H9 (cell line): ENCODE measurements around the gene ETNPPL. TPM values are rescaled to one million over a fixed set of nuclear protein-coding genes. Genes with fewer than 3 reads are reported as not detected.

Experiments
- DNase-seq: peaks from one replicate; pipeline ENCODE4 v3.0.0-alpha.2; 2017
- H2AFZ ChIP-seq: one replicate; pipeline ENCODE4 v1.6.1; 2013; ENCODE audit warnings: mild to moderate bottlenecking, low read length, control low read depth, moderate library complexity
- H2AK5ac ChIP-seq: 2 replicates; pipeline ENCODE4 v1.6.1; 2013; ENCODE audit warnings: low read length, control low read depth, mixed read lengths; ENCODE audit not compliant: insufficient read length
- H2BK120ac ChIP-seq: one replicate; pipeline ENCODE4 v1.6.1; 2013; ENCODE audit warnings: low read depth, mild to moderate bottlenecking, low read length, control low read depth, inconsistent platforms; ENCODE audit not compliant: poor library complexity, severe bottlenecking
- H2BK12ac ChIP-seq: 2 replicates; pipeline ENCODE4 v1.6.1; 2013; ENCODE audit warnings: low read length, control low read depth, mixed read lengths, low read depth; ENCODE audit not compliant: insufficient read length
- H2BK15ac ChIP-seq: 2 replicates; pipeline ENCODE4 v1.6.1; 2013; ENCODE audit warnings: low read depth, low read length, control low read depth
- H2BK20ac ChIP-seq: one replicate; pipeline ENCODE4 v1.6.1; 2013; ENCODE audit warnings: low read depth, mild to moderate bottlenecking, low read length, control low read depth, inconsistent platforms; ENCODE audit not compliant: poor library complexity, severe bottlenecking
- H2BK5ac ChIP-seq: 2 replicates; pipeline ENCODE4 v1.6.1; 2013; ENCODE audit warnings: low read length, control low read depth, mixed read lengths; ENCODE audit not compliant: insufficient read length
- H3K14ac ChIP-seq: 2 replicates; pipeline ENCODE4 v1.6.1; 2013; ENCODE audit warnings: low read length, control low read depth; ENCODE audit not compliant: insufficient read depth
- H3K18ac ChIP-seq: 2 replicates; pipeline ENCODE4 v1.6.1; 2013; ENCODE audit warnings: low read depth, mild to moderate bottlenecking, mixed read lengths, low read length, control low read depth; ENCODE audit not compliant: insufficient read length
- H3K23ac ChIP-seq: 2 replicates; pipeline ENCODE4 v1.6.1; 2013; ENCODE audit warnings: low read length, control low read depth, mixed read lengths, low read depth; ENCODE audit not compliant: insufficient read length
- H3K23me2 ChIP-seq: 2 replicates; pipeline ENCODE4 v1.6.1; 2013; ENCODE audit warnings: low read depth, mild to moderate bottlenecking, mixed read lengths, low read length, control low read depth; ENCODE audit not compliant: insufficient read length, poor library complexity, severe bottlenecking
- H3K27ac ChIP-seq: 2 replicates; pipeline ENCODE4 v1.5.1; 2013; ENCODE audit warnings: low read length, control low read depth, mixed read lengths, low read depth; ENCODE audit not compliant: insufficient read length
- H3K27me3 ChIP-seq: 2 replicates; pipeline ENCODE4 v1.6.1; 2013; ENCODE audit warnings: low read length, control low read depth, inconsistent platforms; ENCODE audit not compliant: insufficient read depth
- H3K4ac ChIP-seq: 2 replicates; pipeline ENCODE4 v1.6.1; 2013; ENCODE audit warnings: low read depth, mild to moderate bottlenecking, control low read depth, inconsistent platforms, low read length, moderate library complexity
- H3K4me1 ChIP-seq: 2 replicates; pipeline ENCODE4 v1.6.1; 2013; ENCODE audit warnings: low read length, control low read depth, inconsistent platforms; ENCODE audit not compliant: insufficient read depth
- H3K4me2 ChIP-seq: 2 replicates; pipeline ENCODE4 v1.6.1; 2013; ENCODE audit warnings: low read length, control low read depth, mixed read lengths; ENCODE audit not compliant: insufficient read length, insufficient read depth
- H3K56ac ChIP-seq: 2 replicates; pipeline ENCODE4 v1.6.1; 2013; ENCODE audit warnings: low read depth, mild to moderate bottlenecking, mixed read lengths, low read length, control low read depth; ENCODE audit not compliant: insufficient read length
- H3K79me1 ChIP-seq: 2 replicates; pipeline ENCODE4 v1.6.1; 2013; ENCODE audit warnings: low read depth, mild to moderate bottlenecking, moderate library complexity, low read length, control low read depth, inconsistent platforms; ENCODE audit not compliant: insufficient read depth, poor library complexity, severe bottlenecking
- H3K79me2 ChIP-seq: 2 replicates; pipeline ENCODE4 v1.6.1; 2013; ENCODE audit warnings: low read length, control low read depth, inconsistent platforms; ENCODE audit not compliant: insufficient read depth
- H3K9ac ChIP-seq: 2 replicates; pipeline ENCODE4 v1.6.1; 2013; ENCODE audit warnings: low read length, control low read depth, mixed read lengths; ENCODE audit not compliant: insufficient read length; ENCODE audit errors: extremely low read depth
- H3K9me3 ChIP-seq: one replicate; pipeline ENCODE4 v1.6.1; 2013; ENCODE audit warnings: low read depth, low read length, inconsistent platforms; ENCODE audit not compliant: control insufficient read depth
- H3T11ph ChIP-seq: one replicate; pipeline ENCODE4 v1.6.1; 2013; ENCODE audit warnings: mild to moderate bottlenecking, low read length, control low read depth, inconsistent platforms
- H4K20me1 ChIP-seq: one replicate; pipeline ENCODE4 v1.6.1; 2013; ENCODE audit not compliant: control insufficient read depth, insufficient read length, insufficient read depth
- H4K5ac ChIP-seq: 2 replicates; pipeline ENCODE4 v1.6.1; 2013; ENCODE audit warnings: low read depth, mild to moderate bottlenecking, mixed read lengths, low read length, control low read depth; ENCODE audit not compliant: insufficient read length
- H4K8ac ChIP-seq: replicated peaks from 2 replicates; pipeline ENCODE4 v1.6.1; 2013; ENCODE audit warnings: low read length, control low read depth, mixed read lengths, low read depth; ENCODE audit not compliant: insufficient read length
- H4K91ac ChIP-seq: 2 replicates; pipeline ENCODE4 v1.6.1; 2013; ENCODE audit warnings: low read depth, mild to moderate bottlenecking, moderate library complexity, mixed read lengths, low read length, control low read depth; ENCODE audit not compliant: insufficient read length
- H3K27ac Mint-ChIP-seq, 3 experiments: 2 replicates in 2 of 3; 3 replicates in 1 of 3; pipeline ENCODE4 v1.8.0; 2020 to 2021; ENCODE audit warnings: mixed read lengths in 3 of 3, mild to moderate bottlenecking in 1 of 3, moderate library complexity in 1 of 3
- H3K27me3 Mint-ChIP-seq: 2 replicates; pipeline ENCODE4 v1.8.0; 2021; ENCODE audit warnings: low read depth, mild to moderate bottlenecking, moderate library complexity, mixed read lengths
- H3K36me3 Mint-ChIP-seq, 3 experiments: 2 replicates in 2 of 3; 3 replicates in 1 of 3; pipeline ENCODE4 v1.8.0; 2020 to 2021; ENCODE audit warnings: low read depth in 3 of 3, mixed read lengths in 3 of 3; ENCODE audit not compliant: insufficient read depth in 1 of 3
- H3K4me1 Mint-ChIP-seq, 2 experiments: 2 replicates each; pipeline ENCODE4 v1.8.0; 2020; ENCODE audit warnings: mixed read lengths in 2 of 2
- H3K4me3 Mint-ChIP-seq, 2 experiments: 2 replicates in 1 of 2; 3 replicates in 1 of 2; pipeline ENCODE4 v1.8.0; 2020 to 2021; ENCODE audit warnings: mild to moderate bottlenecking in 2 of 2, mixed read lengths in 2 of 2, moderate library complexity in 1 of 2
- H3K9me3 Mint-ChIP-seq, 2 experiments: 2 replicates in 1 of 2; 3 replicates in 1 of 2; pipeline ENCODE4 v1.8.0; 2020; ENCODE audit warnings: mild to moderate bottlenecking in 2 of 2, mixed read lengths in 2 of 2, moderate library complexity in 1 of 2
- WGBS: extraction: QIAGEN DNeasy Blood & Tissue Kit; methylation state at CpG from one replicate; pipeline ENCODE4 v1.1.7; 2013; ENCODE audit warnings: missing lambda C conversion rate, low lambda C conversion rate, mixed read lengths; ENCODE audit not compliant: insufficient read length; ENCODE audit errors: extremely low coverage; 5-methylcytosine and 5-hydroxymethylcytosine counted together
- total RNA-seq: library from RNA; stranded (reverse); gene quantifications from 2 replicates; pipeline ENCODE4 v1.2.1, GENCODE V29; 2021
- TF ChIP-seq, protein P1 (sequence below): fragments of 200-600 bp; sonication (generic); conservative IDR thresholded peaks from 3 replicates; pipeline ENCODE4 v1.8.0; 2021; ENCODE audit warnings: antibody characterized with exemption, mild to moderate bottlenecking

Gene ETNPPL
- total RNA-seq, 1 experiment from 2014 or later = 1.3 TPM

GRCh38 chr4:108794136-108794535 is 31.3 kb upstream of the ETNPPL start:
- DNase-seq = no peak
- no peak overlapping the region for H3K23ac ChIP-seq
- TF ChIP-seq, protein P1, sequence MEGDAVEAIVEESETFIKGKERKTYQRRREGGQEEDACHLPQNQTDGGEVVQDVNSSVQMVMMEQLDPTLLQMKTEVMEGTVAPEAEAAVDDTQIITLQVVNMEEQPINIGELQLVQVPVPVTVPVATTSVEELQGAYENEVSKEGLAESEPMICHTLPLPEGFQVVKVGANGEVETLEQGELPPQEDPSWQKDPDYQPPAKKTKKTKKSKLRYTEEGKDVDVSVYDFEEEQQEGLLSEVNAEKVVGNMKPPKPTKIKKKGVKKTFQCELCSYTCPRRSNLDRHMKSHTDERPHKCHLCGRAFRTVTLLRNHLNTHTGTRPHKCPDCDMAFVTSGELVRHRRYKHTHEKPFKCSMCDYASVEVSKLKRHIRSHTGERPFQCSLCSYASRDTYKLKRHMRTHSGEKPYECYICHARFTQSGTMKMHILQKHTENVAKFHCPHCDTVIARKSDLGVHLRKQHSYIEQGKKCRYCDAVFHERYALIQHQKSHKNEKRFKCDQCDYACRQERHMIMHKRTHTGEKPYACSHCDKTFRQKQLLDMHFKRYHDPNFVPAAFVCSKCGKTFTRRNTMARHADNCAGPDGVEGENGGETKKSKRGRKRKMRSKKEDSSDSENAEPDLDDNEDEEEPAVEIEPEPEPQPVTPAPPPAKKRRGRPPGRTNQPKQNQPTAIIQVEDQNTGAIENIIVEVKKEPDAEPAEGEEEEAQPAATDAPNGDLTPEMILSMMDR = no peak
- no peak overlapping the region for H2BK15ac ChIP-seq
- no peak overlapping the region for H3K56ac ChIP-seq
- H2AK5ac ChIP-seq = no peak overlapping the region
- H3K27ac Mint-ChIP-seq = no peak overlapping the region
- no peaks in the 10 kb centered on the region for H3K79me2 ChIP-seq
- no peak overlapping the region for H3K4me3 Mint-ChIP-seq
- no peak overlapping the region for H3T11ph ChIP-seq
- H3K9me3 ChIP-seq = no peaks in the 10 kb centered on the region
- H2BK5ac ChIP-seq = no peak overlapping the region
- no peaks in the 10 kb centered on the region for H4K20me1 ChIP-seq
- H3K27me3 Mint-ChIP-seq = no peaks in the 10 kb centered on the region
- H3K14ac ChIP-seq = no peak overlapping the region
- H4K91ac ChIP-seq = no peak overlapping the region
- no peak overlapping the region for H3K18ac ChIP-seq
- H3K36me3 Mint-ChIP-seq = no peaks in the 10 kb centered on the region
- H3K27ac ChIP-seq = no peak overlapping the region
- no CpG with 5 or more reads among the region's 1 CpG for WGBS
- H3K4me1 ChIP-seq = no peaks in the 10 kb centered on the region
- H4K8ac ChIP-seq = no peak overlapping the region
- H4K5ac ChIP-seq = no peak overlapping the region
- H2BK12ac ChIP-seq = no peak overlapping the region
- H2BK20ac ChIP-seq = no peak overlapping the region
- H3K9me3 Mint-ChIP-seq = no peaks in the 10 kb centered on the region
- H2AFZ ChIP-seq = no peak overlapping the region
- no peak overlapping the region for H3K9ac ChIP-seq
- H3K23me2 ChIP-seq = no peaks in the 10 kb centered on the region
- H3K4me1 Mint-ChIP-seq = no peaks in the 10 kb centered on the region
- no peak overlapping the region for H2BK120ac ChIP-seq
- H3K79me1 ChIP-seq = no peaks in the 10 kb centered on the region
- H3K4ac ChIP-seq = no peak overlapping the region
- no peaks in the 10 kb centered on the region for H3K27me3 ChIP-seq
- no peak overlapping the region for H3K4me2 ChIP-seq
